Measurements from ENCODE around the gene ANAPC4.

DNA sequence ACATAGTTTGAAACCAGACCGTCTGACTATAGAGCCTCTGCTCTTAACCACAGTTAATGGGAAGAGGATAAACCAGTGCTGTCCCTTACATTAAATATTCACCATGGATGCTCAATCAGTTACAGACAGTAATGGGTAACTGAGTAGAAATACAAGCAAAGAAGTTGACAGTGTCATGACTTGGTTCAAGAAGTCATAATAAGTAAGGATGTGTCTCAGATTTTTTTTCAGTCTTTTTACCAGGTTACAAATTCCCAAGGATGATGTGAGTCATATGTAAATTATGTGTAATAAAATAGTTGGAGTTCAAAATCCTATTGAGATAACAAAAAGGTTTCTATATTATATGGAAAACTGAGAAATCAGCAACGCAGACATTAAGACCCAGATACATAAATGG lies 33.4 kb upstream of the ANAPC4 start:
- TF ChIP-seq EZH2 (IDR thresholded peaks at IDR 0.05; ENCODE audit: insufficient read depth, poor library complexity, severe bottlenecking) (no peak), EZH2phosphoT487 (IDR thresholded peaks at IDR 0.05; ENCODE audit: insufficient read depth, low read depth) (no peak)
